IPS-18a (cell line): ENCODE measurements around the gene CRHR1.

Source experiments
- H3K27ac ChIP-seq: one replicate; pipeline ENCODE4 v1.5.1; 2013; ENCODE audit warnings: low read length
- H3K27me3 ChIP-seq: one replicate; pipeline ENCODE4 v1.6.1; 2013; ENCODE audit warnings: mild to moderate bottlenecking, low read length; ENCODE audit not compliant: control insufficient read depth, insufficient read depth
- H3K36me3 ChIP-seq: one replicate; pipeline ENCODE4 v1.6.1; 2013; ENCODE audit warnings: low read depth, low read length; ENCODE audit not compliant: control insufficient read depth
- H3K4me1 ChIP-seq: one replicate; pipeline ENCODE4 v1.6.1; 2013; ENCODE audit warnings: low read depth, low read length; ENCODE audit not compliant: control insufficient read depth
- H3K4me3 ChIP-seq: one replicate; pipeline ENCODE4 v1.5.1; 2013; ENCODE audit warnings: low read length
- H3K9ac ChIP-seq: one replicate; pipeline ENCODE4 v1.6.1; 2013; ENCODE audit warnings: mild to moderate bottlenecking, low read length, moderate library complexity
- H3K9me3 ChIP-seq: one replicate; pipeline ENCODE4 v1.6.1; 2013; ENCODE audit warnings: low read depth, low read length; ENCODE audit not compliant: control insufficient read depth

Gene CRHR1

GRCh38 chr17:45841883-45842525, 57.9 kb downstream of the CRHR1 start:
- Histone ChIP-seq H3K9me3 (no peaks in the 10 kb centered on the region), H3K27me3 (no peaks in the 10 kb centered on the region), H3K27ac (no peak overlapping the region), H3K4me1 (no peaks in the 10 kb centered on the region), H3K36me3 (no peaks in the 10 kb centered on the region), H3K9ac (no peak overlapping the region), H3K4me3 (no peak overlapping the region)

- no peaks in the 10 kb centered on the region for H3K9me3 ChIP-seq
- H3K4me3 ChIP-seq = no peak overlapping the region
- H3K9ac ChIP-seq = no peak overlapping the region
- H3K4me1 ChIP-seq = no peaks in the 10 kb centered on the region
- no peaks in the 10 kb centered on the region for H3K36me3 ChIP-seq
- no peak overlapping the region for H3K27ac ChIP-seq
- H3K27me3 ChIP-seq = no peaks in the 10 kb centered on the region
These were observed 59.6 kb downstream of the CRHR1 start for GRCh38 chr17:45843722-45844121.

- Histone ChIP-seq H3K36me3 (no peaks in the 10 kb centered on the region), H3K9ac (no peak within 1 kb of the TSS), H3K4me1 (no peaks in the 10 kb centered on the region), H3K27me3 (no peaks in the 10 kb centered on the region), H3K27ac (no peak within 1 kb of the TSS), H3K4me3 (no peak within 1 kb of the TSS), H3K9me3 (no peaks in the 10 kb centered on the region)
These were observed 60.7 kb downstream of the CRHR1 start, which contains the start of gene SPPL2C for GRCh38 chr17:45844695-45845375. Gene SPPL2C (plus strand): TSS chr17:45844881. CDS start chr17:45844907, 26 bp downstream.

- no peak overlapping the region for H3K27ac ChIP-seq
- H3K27me3 ChIP-seq = no peaks in the 10 kb centered on the region
- no peaks in the 10 kb centered on the region for H3K36me3 ChIP-seq
- H3K9ac ChIP-seq = no peak overlapping the region
- H3K4me1 ChIP-seq = no peaks in the 10 kb centered on the region
- no peaks in the 10 kb centered on the region for H3K9me3 ChIP-seq
- no peak overlapping the region for H3K4me3 ChIP-seq
These were observed 61.5 kb downstream of the CRHR1 start for GRCh38 chr17:45845376-45846185.

GRCh38 chr17:45846223-45846622, 62.1 kb downstream of the CRHR1 start:
- Histone ChIP-seq H3K4me1 (no peaks in the 10 kb centered on the region), H3K36me3 (no peaks in the 10 kb centered on the region), H3K9me3 (no peaks in the 10 kb centered on the region), H3K27ac (no peak overlapping the region), H3K27me3 (no peaks in the 10 kb centered on the region), H3K4me3 (no peak overlapping the region), H3K9ac (no peak overlapping the region)

GRCh38 chr17:45846646-45847045, 62.5 kb downstream of the CRHR1 start:
- Histone ChIP-seq H3K9me3 (no peaks in the 10 kb centered on the region), H3K4me3 (no peak overlapping the region), H3K36me3 (no peaks in the 10 kb centered on the region), H3K27ac (no peak overlapping the region), H3K9ac (no peak overlapping the region), H3K27me3 (no peaks in the 10 kb centered on the region), H3K4me1 (no peaks in the 10 kb centered on the region)

- H3K27me3 ChIP-seq = peaks cover under 1% of the 10 kb centered on the region
- no peaks in the 10 kb centered on the region for H3K36me3 ChIP-seq
- H3K4me3 ChIP-seq = no peak overlapping the region
- H3K27ac ChIP-seq = no peak overlapping the region
- H3K9me3 ChIP-seq = no peaks in the 10 kb centered on the region
- no peak overlapping the region for H3K9ac ChIP-seq
- no peaks in the 10 kb centered on the region for H3K4me1 ChIP-seq
These were observed 63.0 kb downstream of the CRHR1 start for GRCh38 chr17:45847101-45847500.

- peaks cover 4% of the 10 kb centered on the region for H3K27me3 ChIP-seq
- H3K9me3 ChIP-seq = no peaks in the 10 kb centered on the region
- no peaks in the 10 kb centered on the region for H3K4me1 ChIP-seq
- H3K36me3 ChIP-seq = no peaks in the 10 kb centered on the region
- H3K4me3 ChIP-seq = no peak overlapping the region
- H3K27ac ChIP-seq = no peak overlapping the region
- H3K9ac ChIP-seq = no peak overlapping the region
These were observed 63.6 kb downstream of the CRHR1 start for GRCh38 chr17:45847747-45848146.

GRCh38 chr17:45848405-45848804, 64.3 kb downstream of the CRHR1 start:
- peaks cover 4% of the 10 kb centered on the region for H3K27me3 ChIP-seq

GRCh38 chr17:45848868-45849535, 64.9 kb downstream of the CRHR1 start:
- H3K9me3 ChIP-seq = no peaks in the 10 kb centered on the region
- no peaks in the 10 kb centered on the region for H3K4me1 ChIP-seq
- H3K27ac ChIP-seq = no peak overlapping the region
- H3K9ac ChIP-seq = no peak overlapping the region
- H3K4me3 ChIP-seq = no peak overlapping the region
- peaks cover 4% of the 10 kb centered on the region for H3K27me3 ChIP-seq
- H3K36me3 ChIP-seq = no peaks in the 10 kb centered on the region

More at GRCh38 chr17:45848405-45848804, 64.3 kb downstream of the CRHR1 start:
- no peaks in the 10 kb centered on the region for H3K4me1 ChIP-seq
- H3K9me3 ChIP-seq = no peaks in the 10 kb centered on the region
- no peak overlapping the region for H3K9ac ChIP-seq
- H3K27ac ChIP-seq = no peak overlapping the region
- no peaks in the 10 kb centered on the region for H3K36me3 ChIP-seq
- no peak overlapping the region for H3K4me3 ChIP-seq

- Histone ChIP-seq H3K9me3 (no peaks in the 10 kb centered on the region), H3K36me3 (no peaks in the 10 kb centered on the region), H3K27ac (no peak overlapping the region), H3K27me3 (peaks cover 4% of the 10 kb centered on the region), H3K4me3 (no peak overlapping the region), H3K4me1 (no peaks in the 10 kb centered on the region), H3K9ac (no peak overlapping the region)
These were observed 65.4 kb downstream of the CRHR1 start for GRCh38 chr17:45849536-45849990.
